BE2C (cell line): Measurements from ENCODE around the gene TNF.
"Not testable (repeated sequence)": the region's sequence is repeated elsewhere in the genome, so short reads cannot be mapped to it uniquely, and the experiment has no call there.

Experiments
- DNase-seq: peaks from one replicate; pipeline ENCODE4 v3.0.0-alpha.2; 2020
- H3K27me3 ChIP-seq: fragments of 250-450 bp; sonication (Bioruptor Pico); 2 replicates; pipeline ENCODE4 v1.5.1; 2020; ENCODE audit warnings: mild to moderate bottlenecking
- H3K36me3 ChIP-seq: fragments of 250-450 bp; sonication (Bioruptor Pico); 2 replicates; pipeline ENCODE4 v1.5.1; 2020; ENCODE audit warnings: mild to moderate bottlenecking
- H3K4me1 ChIP-seq: fragments of 250-450 bp; sonication (Bioruptor Pico); 2 replicates; pipeline ENCODE4 v1.5.1; 2020
- H3K4me3 ChIP-seq: 2 replicates; pipeline ENCODE4 v1.5.1; 2011; ENCODE audit warnings: low read depth, low read length
- H3K9me3 ChIP-seq: fragments of 250-450 bp; sonication (Bioruptor Pico); 2 replicates; pipeline ENCODE4 v1.5.1; 2020
- TF ChIP-seq, protein P1 (sequence below): IDR thresholded peaks from 2 replicates; pipeline ENCODE4 v1.5.1; 2012; ENCODE audit warnings: mild to moderate bottlenecking, low read depth, low read length

The TNF gene

DNA sequence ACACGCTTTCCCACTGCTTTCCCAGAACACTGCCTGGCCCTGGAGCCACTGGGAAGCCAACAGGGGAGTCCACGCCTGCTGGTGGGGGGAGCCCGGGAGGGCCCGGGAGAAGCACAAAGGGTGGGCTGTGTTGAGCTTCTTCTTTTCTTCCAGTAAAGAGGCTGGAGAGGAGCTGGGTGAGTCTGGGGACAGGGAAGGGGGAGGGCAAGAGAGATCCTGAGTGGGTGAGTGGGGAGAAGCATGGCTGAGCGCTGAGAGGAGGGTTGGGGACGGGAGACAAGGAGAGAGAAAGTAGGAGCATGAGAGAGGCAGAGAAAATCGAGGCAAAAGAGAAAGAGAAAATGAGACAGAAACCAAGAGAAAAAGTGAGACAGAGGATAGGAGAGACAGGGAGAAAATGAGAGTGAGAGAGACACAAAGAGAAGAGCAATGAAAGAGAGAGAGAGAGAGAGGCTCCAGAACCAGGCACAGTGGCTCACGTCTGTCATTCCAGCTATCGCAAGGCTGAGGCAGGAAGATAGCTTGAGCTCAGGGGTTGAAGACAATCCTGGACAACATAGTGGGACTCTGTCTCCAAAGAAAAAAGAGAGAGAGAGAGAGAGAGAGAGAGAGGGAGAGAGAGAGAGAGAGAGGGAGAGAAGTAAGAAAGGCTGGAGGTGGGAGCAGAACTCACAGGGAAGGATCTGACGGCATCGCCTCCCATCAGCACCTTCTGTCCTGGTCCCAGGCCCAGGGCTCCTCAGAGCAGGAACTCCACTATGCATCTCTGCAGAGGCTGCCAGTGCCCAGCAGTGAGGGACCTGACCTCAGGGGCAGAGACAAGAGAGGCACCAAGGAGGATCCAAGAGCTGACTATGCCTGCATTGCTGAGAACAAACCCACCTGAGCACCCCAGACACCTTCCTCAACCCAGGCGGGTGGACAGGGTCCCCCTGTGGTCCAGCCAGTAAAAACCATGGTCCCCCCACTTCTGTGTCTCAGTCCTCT is 12.7 kb downstream of the TNF start:
- H3K4me3 ChIP-seq: no peak overlapping the region
- DNase-seq: no peak
- H3K9me3 ChIP-seq: no peaks in the 10 kb centered on the region
- no peaks in the 10 kb centered on the region for H3K36me3 ChIP-seq
- H3K27me3 ChIP-seq: no peaks in the 10 kb centered on the region
- peaks cover 13% of the 10 kb centered on the region for H3K4me1 ChIP-seq
- TF ChIP-seq, protein P1, sequence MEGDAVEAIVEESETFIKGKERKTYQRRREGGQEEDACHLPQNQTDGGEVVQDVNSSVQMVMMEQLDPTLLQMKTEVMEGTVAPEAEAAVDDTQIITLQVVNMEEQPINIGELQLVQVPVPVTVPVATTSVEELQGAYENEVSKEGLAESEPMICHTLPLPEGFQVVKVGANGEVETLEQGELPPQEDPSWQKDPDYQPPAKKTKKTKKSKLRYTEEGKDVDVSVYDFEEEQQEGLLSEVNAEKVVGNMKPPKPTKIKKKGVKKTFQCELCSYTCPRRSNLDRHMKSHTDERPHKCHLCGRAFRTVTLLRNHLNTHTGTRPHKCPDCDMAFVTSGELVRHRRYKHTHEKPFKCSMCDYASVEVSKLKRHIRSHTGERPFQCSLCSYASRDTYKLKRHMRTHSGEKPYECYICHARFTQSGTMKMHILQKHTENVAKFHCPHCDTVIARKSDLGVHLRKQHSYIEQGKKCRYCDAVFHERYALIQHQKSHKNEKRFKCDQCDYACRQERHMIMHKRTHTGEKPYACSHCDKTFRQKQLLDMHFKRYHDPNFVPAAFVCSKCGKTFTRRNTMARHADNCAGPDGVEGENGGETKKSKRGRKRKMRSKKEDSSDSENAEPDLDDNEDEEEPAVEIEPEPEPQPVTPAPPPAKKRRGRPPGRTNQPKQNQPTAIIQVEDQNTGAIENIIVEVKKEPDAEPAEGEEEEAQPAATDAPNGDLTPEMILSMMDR: no peak

DNA sequence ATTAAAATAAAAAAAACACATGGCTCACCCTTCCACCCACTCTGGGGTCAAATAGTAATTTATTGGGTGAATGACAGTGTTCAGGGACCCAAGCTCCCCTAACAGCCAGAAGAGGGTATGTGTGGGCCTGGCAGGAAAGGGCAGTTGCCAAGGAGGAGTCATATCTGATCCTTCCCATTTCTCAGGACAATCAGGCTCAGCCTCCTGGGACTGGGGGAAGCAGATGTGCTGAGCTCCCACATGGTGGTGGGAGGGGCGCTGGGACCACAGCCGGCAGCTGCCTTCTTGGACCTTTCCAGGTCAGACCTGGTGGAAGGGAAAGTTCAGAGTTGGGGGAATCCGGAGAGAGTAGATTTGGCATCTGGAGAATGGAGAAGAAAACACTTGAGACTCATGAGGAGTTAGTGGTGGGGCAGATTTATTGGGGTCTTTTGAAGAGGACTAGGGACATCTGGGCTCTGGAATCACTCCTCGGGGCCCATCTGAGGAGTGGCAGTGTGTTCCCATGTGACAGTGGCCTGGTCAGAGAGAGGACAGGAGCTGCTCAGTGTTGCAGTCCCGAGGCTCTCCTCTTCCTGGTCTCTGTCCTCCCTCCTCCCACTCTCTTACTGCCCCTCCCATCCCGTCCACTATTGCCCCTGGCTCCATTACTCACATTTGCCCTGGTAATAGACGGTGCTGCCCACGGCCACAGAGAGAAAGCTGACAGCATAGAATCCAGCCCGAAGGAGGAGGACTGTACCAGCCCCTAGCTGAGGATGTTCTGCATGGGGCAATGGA is 13.7 kb downstream of the TNF start:
- H3K4me3 ChIP-seq: no peak overlapping the region
- H3K27me3 ChIP-seq: no peaks in the 10 kb centered on the region
- no peaks in the 10 kb centered on the region for H3K36me3 ChIP-seq
- H3K4me1 ChIP-seq: peaks cover 13% of the 10 kb centered on the region
- TF ChIP-seq, protein P1: no peak
- H3K9me3 ChIP-seq: no peaks in the 10 kb centered on the region
- DNase-seq: peak; percentile 78

DNA sequence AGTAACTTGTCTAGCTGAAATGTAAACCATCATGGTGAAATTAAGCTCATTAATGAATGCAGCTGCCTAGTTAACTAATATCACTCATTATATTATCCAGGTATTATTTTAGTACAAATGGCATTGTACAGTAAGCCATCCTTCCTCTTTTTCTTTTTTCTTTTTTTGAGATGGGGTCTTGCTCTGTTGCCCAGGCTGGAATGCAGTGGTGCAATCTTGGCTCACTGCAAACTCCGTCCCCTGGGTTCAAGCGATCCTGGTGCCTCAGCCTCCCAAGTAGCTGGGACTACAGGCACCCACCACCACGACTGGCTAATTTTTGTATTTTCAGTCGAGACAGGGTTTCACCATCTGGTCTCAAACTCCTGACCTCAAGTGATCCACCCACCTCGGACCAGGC is 15.3 kb downstream of the TNF start:
- not testable (repeated sequence) for H3K36me3 ChIP-seq, H3K9me3 ChIP-seq, H3K4me3 ChIP-seq, DNase-seq, H3K27me3 ChIP-seq
- H3K4me1 ChIP-seq: peaks cover 13% of the 10 kb centered on the region

DNA sequence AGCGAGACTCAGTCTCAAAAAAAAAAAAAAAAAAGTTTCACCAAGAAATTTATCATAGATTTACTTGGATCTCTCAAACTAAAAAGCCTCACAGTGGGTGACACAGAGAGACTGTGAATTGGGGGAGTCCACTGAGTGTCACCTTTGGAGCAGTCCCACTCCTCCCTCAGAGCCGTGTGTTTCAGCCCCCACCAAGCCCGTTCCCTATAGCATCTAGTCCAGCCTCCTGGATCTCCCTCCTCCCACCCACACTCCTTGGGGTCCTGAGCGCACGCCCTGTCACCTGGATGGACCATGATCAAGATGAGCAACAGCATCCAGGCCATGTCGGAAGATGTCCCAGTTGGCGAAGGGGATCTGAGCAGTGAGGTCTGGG is 17.0 kb downstream of the TNF start:
- Histone ChIP-seq H3K27me3 (no peaks in the 10 kb centered on the region), H3K36me3 (no peaks in the 10 kb centered on the region), H3K9me3 (no peaks in the 10 kb centered on the region), H3K4me1 (peaks cover 13% of the 10 kb centered on the region), H3K4me3 (no peak overlapping the region)
- no peak for DNase-seq
- TF ChIP-seq, protein P1: no peak

GRCh38 chr6:31597006-31597405 is 21.6 kb downstream of the TNF start:
- H3K9me3 ChIP-seq: no peaks in the 10 kb centered on the region
- TF ChIP-seq, protein P1: peak; percentile 57
- no peaks in the 10 kb centered on the region for H3K4me1 ChIP-seq
- peak; percentile 33 for DNase-seq
- no peak overlapping the region for H3K4me3 ChIP-seq
- no peaks in the 10 kb centered on the region for H3K36me3 ChIP-seq
- no peaks in the 10 kb centered on the region for H3K27me3 ChIP-seq

GRCh38 chr6:31607317-31607716 is 32.0 kb downstream of the TNF start:
- Histone ChIP-seq H3K36me3 (no peaks in the 10 kb centered on the region), H3K9me3 (no peaks in the 10 kb centered on the region), H3K4me3 (no peak overlapping the region), H3K27me3 (no peaks in the 10 kb centered on the region), H3K4me1 (peaks cover 11% of the 10 kb centered on the region)
- no peak for DNase-seq
- TF ChIP-seq, protein P1: no peak
